AG10803 (cell line): Measurements from ENCODE around the gene PNPLA1.
A peak's percentile ranks its signal among the peaks of the same experiment; 100 is the strongest.

ENCODE experiments used
- DNase-seq: peaks from one replicate; pipeline ENCODE4 v3.0.0; 2010; ENCODE audit warnings: low read depth
- H3K4me3 ChIP-seq: 2 replicates; pipeline ENCODE4 v1.5.1; 2011; ENCODE audit warnings: mild to moderate bottlenecking, low read length, control low read depth
- CTCF ChIP-seq: conservative IDR thresholded peaks from 2 replicates; pipeline ENCODE4 v1.5.1; 2011; ENCODE audit warnings: mild to moderate bottlenecking, low read length, control low read depth, inconsistent platforms

Gene PNPLA1

GRCh38 chr6:36239774-36240173, 30.1 kb upstream of the PNPLA1 start:
- no peak for TF ChIP-seq CTCF

GRCh38 chr6:36241728-36242127, 28.1 kb upstream of the PNPLA1 start:
- TF ChIP-seq CTCF, result no peak
- H3K4me3 ChIP-seq, result no peak overlapping the region
- DNase-seq, result peak; percentile 10

More at GRCh38 chr6:36239774-36240173, 30.1 kb upstream of the PNPLA1 start:
- no peak for DNase-seq
- no peak overlapping the region for H3K4me3 ChIP-seq

- no peak for DNase-seq
- H3K4me3 ChIP-seq, result no peak overlapping the region
- no peak for TF ChIP-seq CTCF
These were observed 27.7 kb upstream of the PNPLA1 start for GRCh38 chr6:36242161-36242560.

GRCh38 chr6:36242626-36243025, 27.2 kb upstream of the PNPLA1 start:
- DNase-seq, result no peak
- TF ChIP-seq CTCF, result no peak
- no peak overlapping the region for H3K4me3 ChIP-seq

GRCh38 chr6:36243562-36244212, 26.2 kb upstream of the PNPLA1 start:
- no peak for TF ChIP-seq CTCF
- H3K4me3 ChIP-seq, result no peak overlapping the region
- DNase-seq, result no peak

- DNase-seq, result no peak
- TF ChIP-seq CTCF, result no peak
- no peak overlapping the region for H3K4me3 ChIP-seq
These were observed 25.1 kb upstream of the PNPLA1 start for GRCh38 chr6:36244641-36245280.

GRCh38 chr6:36245572-36246061, 24.2 kb upstream of the PNPLA1 start:
- DNase-seq, result no peak
- no peak overlapping the region for H3K4me3 ChIP-seq
- TF ChIP-seq CTCF, result no peak
